ENCODE data around the gene GBP4.

DNA sequence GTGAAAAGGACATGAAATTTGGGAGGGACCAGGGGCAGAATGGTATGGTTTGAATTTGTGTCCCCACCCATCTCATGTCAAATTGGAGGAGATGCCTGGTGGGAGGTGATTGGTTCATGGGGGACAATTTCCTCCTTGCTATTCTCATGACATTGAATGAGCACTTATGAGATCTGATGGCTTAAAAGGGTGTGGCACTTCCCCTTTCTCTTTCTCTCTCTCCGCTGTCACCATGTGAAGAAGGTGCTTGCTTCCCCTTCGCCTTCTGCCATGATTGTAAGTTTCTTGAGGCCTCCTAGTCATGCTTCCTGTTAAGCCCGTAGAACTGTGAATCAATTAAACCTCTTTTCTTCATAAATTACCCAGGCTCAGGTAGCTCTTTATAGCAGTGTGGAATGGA lies 7.6 kb upstream of the GBP4 start:
- TF ChIP-seq, protein P1, sequence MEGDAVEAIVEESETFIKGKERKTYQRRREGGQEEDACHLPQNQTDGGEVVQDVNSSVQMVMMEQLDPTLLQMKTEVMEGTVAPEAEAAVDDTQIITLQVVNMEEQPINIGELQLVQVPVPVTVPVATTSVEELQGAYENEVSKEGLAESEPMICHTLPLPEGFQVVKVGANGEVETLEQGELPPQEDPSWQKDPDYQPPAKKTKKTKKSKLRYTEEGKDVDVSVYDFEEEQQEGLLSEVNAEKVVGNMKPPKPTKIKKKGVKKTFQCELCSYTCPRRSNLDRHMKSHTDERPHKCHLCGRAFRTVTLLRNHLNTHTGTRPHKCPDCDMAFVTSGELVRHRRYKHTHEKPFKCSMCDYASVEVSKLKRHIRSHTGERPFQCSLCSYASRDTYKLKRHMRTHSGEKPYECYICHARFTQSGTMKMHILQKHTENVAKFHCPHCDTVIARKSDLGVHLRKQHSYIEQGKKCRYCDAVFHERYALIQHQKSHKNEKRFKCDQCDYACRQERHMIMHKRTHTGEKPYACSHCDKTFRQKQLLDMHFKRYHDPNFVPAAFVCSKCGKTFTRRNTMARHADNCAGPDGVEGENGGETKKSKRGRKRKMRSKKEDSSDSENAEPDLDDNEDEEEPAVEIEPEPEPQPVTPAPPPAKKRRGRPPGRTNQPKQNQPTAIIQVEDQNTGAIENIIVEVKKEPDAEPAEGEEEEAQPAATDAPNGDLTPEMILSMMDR (conservative IDR thresholded peaks at IDR 0.05 in 1 of 2, IDR thresholded peaks at IDR 0.05 in 1 of 2; ENCODE audit: extremely low read depth in 1 of 2, insufficient read depth in 1 of 2, low read depth in 1 of 2, low read length in 2 of 2), result no peak
- no peak for TF ChIP-seq EZH2 (IDR thresholded peaks at IDR 0.05; ENCODE audit: borderline replicate concordance, low read length)
